GM03348 (cell line): ENCODE data around the gene BLTP1.
A peak's percentile ranks its signal among the peaks of the same experiment; 100 is the strongest.
"Not testable (repeated sequence)": the region's sequence is repeated elsewhere in the genome, so short reads cannot be mapped to it uniquely, and the experiment has no call there.

Source experiments
- DNase-seq: peaks from one replicate; pipeline ENCODE4 v3.0.0; 2012; ENCODE audit warnings: low spot score

BLTP1 gene

GRCh38 chr4:122151982-122152710 is at the start of gene BLTP1:
TSS of gene BLTP1 (plus strand) at chr4:122152331. CDS start at chr4:122170648, 18,317 bp downstream.
- peak; percentile 98 for DNase-seq

GRCh38 chr4:122104184-122104583 is 47.9 kb upstream of the BLTP1 start:
- DNase-seq = no peak

- no peak for DNase-seq
Observed at GRCh38 chr4:122107680-122108079, 44.5 kb upstream of the BLTP1 start.

GRCh38 chr4:122110304-122110703 is 41.8 kb upstream of the BLTP1 start:
- not testable (repeated sequence) for DNase-seq

GRCh38 chr4:122117743-122118142 is 34.4 kb upstream of the BLTP1 start:
- peak; percentile 21 for DNase-seq

GRCh38 chr4:122118243-122118642 is 33.9 kb upstream of the BLTP1 start:
- DNase-seq = no peak

- no peak for DNase-seq
Observed at GRCh38 chr4:122119739-122120138, 32.4 kb upstream of the BLTP1 start.

GRCh38 chr4:122121593-122121992 is 30.5 kb upstream of the BLTP1 start:
- DNase-seq = no peak

- no peak for DNase-seq
Observed at GRCh38 chr4:122122083-122122482, 30.0 kb upstream of the BLTP1 start.

- DNase-seq = no peak
Observed at GRCh38 chr4:122129061-122129460, 23.1 kb upstream of the BLTP1 start.

- no peak for DNase-seq
Observed at GRCh38 chr4:122131562-122132157, 20.5 kb upstream of the BLTP1 start.

GRCh38 chr4:122132891-122133290 is 19.2 kb upstream of the BLTP1 start:
- no peak for DNase-seq

- DNase-seq = no peak
Observed at GRCh38 chr4:122139139-122139538, 13.0 kb upstream of the BLTP1 start.

- no peak for DNase-seq
Observed at GRCh38 chr4:122140834-122141233, 11.3 kb upstream of the BLTP1 start.

GRCh38 chr4:122142687-122143086 is 9.4 kb upstream of the BLTP1 start:
- DNase-seq = no peak

- no peak for DNase-seq
Observed at GRCh38 chr4:122146652-122147051, 5.5 kb upstream of the BLTP1 start.

GRCh38 chr4:122150931-122151330 is 1.2 kb upstream of the BLTP1 start:
- no peak for DNase-seq

- DNase-seq = peak; percentile 61
Observed at GRCh38 chr4:122152711-122153226, 638 bp downstream of the BLTP1 start.

GRCh38 chr4:122156819-122157218 is 4.7 kb downstream of the BLTP1 start:
- DNase-seq = no peak

- no peak for DNase-seq
Observed at GRCh38 chr4:122163301-122163700, 11.2 kb downstream of the BLTP1 start.

- no peak for DNase-seq
Observed at GRCh38 chr4:122163767-122164166, 11.6 kb downstream of the BLTP1 start.

GRCh38 chr4:122167369-122167768 is 15.2 kb downstream of the BLTP1 start:
- no peak for DNase-seq

GRCh38 chr4:122170775-122171174 is 18.6 kb downstream of the BLTP1 start:
- no peak for DNase-seq

GRCh38 chr4:122171323-122171722 is 19.2 kb downstream of the BLTP1 start:
- no peak for DNase-seq
